GM19438 (cell line): ENCODE data around the gene L2HGDH.
"Not testable (repeated sequence)": the region's sequence is repeated elsewhere in the genome, so short reads cannot be mapped to it uniquely, and the experiment has no call there.

Source experiments
- ATAC-seq: cut with Tn5 transposase; IDR thresholded peaks from one replicate; pipeline ENCODE4 v1.9.1; 2021; ENCODE audit warnings: low read depth; ENCODE audit not compliant: unreplicated experiment

L2HGDH gene

DNA sequence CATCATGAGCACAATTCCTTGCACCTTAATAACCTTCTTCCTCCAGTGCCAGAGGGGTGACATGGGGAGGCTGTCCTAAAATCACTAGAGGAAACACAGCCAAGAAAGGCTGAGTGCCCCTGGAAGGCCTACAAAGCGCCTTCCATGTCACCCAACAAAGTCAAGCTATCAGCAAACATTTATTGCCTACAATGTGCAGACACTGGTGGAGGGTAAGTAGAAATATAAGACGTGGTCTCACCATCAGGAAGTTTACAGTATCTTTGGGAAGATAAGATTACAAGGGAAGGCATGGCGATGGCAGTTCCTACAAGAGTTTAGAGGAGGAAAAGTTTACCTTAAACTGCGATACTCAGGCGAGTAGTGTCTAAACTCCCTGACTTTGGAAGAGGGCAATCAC, 28.0 kb upstream of the L2HGDH start:
- ATAC-seq: no peak

DNA sequence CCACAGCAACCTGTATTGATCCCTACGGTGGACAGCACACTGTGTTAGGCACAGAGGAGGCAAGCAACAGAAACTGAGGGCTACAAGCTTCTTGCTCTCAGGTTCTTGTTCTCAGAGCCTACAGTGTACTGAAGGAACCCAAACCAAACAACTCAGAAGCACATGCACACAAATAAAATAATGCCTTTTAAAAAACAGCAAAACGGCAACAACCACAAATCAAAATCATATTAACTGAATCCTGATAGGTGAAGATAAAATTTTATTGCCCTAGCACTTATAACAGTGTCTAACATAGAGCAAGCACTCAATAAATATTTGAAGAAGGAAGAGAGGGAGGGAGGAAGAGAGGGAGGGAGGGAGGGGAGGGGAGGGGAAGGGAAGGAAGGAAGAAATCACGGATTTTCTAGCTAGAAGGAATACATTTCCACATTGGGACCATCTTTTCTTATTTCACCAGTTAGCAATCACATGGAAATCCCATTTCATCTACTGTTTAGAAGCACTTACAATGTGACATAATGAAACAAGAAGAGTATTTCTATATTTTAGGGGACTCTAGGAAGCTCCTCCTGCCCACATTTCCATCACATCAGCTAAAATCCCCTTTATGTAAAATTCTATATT, 27.3 kb upstream of the L2HGDH start:
- no peak for ATAC-seq

DNA sequence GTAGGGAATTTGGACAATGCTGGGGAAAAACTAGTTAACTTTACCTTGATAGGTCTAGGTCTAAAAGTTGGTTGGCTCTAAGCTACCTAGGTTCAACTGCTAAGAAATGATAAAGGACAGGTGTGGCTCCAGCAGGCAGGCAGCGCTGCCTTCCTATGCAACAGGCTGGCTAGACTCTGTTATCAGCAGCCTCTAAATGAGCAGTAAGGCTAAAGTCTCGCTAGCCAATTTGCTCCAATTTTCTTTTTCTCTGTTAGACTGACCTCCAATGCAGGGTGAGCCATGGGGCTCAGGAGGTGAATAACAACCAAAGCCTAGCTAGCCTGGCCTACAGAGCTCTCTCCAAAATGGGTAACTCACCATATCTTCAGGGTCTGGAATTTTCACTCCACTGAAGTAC, 26.6 kb upstream of the L2HGDH start:
- no peak for ATAC-seq

DNA sequence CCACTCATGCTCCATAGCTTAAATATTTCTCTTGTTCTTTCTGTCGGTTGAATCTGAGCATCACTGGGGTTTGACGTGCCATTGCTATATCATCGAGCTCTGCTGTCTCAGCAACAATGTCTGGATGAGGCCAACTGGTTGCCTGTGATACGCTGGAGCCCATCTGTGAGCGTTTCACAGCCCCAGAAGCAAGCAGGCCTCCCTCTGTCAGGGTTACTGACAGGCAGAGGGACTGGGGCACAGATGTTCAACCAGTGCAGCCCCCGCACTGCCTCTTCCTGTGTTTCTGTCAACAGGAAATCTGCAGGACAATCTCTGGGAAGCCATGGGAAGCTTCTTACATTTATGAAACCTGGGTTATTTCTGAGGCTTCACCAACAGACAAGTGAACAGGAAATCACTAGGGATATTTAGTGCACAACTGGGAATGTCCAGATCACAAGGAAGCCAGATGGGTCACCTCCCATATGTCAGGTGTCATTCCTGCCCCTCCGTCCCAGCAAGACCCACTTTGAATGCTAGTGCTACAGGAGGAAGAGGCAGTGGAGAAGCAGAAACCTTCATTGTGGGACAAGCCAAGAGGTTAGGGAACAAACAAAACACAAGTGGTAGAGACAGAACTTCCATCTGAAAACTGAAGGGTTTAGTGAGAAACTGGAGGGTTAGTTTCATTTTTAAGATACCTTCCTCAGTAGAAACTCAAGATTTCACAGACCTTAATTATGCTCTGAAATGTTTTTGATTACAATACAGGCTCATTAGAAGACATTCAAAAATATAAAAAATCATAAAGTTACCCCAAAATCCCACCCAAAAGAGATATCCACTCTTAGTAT, 24.2 kb upstream of the L2HGDH start:
- ATAC-seq: no peak

DNA sequence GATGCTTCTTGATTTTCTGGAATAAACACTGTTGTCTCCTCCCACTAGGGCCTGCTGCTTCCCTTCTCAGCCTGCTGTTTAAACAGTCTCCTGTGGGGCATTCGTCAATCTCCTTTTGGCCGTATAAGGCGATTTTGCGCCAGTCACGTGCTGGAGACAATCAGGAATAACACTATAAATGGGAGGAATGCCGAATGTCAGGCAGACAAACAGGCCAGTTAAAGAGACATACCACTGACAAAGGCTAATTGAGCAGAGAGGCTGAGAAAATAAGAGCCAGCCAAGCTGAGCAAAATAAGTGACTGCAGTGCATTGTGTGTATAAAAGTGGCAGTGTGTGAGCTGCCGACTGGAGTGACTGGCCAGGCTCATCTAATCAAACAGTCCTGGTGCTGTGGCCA, 23.4 kb upstream of the L2HGDH start:
- no peak for ATAC-seq

DNA sequence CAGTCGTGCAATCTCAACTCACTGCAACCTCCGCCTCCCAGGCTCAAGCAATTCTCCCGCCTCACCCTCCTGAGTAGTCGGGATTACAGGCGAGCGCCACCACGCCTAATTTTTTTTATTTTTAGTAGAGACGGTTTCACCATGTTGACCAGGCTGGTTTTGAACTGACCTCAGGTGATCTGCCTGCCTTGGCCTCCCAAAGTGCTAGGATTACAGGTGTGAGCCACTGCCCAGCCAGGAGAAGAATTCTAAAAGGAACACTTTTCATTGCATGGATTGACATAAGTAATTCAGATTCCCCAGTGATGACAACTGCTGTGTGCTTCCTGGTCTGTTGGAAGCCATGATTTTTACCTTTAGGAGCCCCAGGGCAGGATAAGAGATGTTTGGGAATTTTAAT, 22.2 kb upstream of the L2HGDH start:
- no peak for ATAC-seq

DNA sequence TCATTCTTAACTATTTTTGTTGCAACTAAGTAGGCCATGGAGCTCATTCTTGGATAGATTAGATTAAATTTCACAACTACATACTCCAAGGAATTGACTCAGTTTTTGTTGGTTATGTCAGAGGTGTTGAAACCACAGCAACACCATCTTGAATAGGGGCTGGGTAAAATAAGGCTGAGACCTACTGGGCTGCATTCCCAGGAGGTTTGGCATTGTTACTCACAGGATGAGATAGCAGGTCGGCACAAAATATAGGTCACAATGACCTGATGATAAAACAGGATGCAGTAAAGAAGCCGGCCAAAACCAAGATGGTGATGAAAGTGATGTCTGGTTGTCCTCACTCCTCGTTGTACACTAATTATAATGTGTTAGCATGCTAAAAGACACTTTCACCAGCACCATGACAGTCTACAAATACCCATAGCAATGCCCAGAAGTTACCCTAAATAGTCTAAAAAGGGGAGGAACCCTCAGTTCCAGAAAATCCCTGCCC, 21.0 kb upstream of the L2HGDH start:
- no peak for ATAC-seq

DNA sequence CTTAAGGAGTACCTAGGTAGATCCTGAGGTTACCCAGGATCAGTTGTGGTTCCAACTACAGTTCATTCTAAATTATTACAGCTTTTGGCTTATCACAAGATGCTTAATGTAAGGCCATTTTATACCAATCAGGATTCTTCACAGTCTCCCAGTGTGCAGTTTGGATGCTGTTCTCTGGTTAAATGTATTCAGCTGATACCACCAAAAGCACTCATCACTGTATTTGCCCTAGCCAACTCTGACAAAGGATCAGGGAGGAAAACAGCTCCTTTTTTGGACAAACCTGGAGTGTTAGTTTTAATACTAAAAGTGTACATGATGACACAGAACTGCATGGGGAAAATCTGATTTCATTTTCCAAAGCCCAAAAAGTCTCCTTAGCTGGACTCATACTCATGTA, 19.6 kb upstream of the L2HGDH start:
- no peak for ATAC-seq

DNA sequence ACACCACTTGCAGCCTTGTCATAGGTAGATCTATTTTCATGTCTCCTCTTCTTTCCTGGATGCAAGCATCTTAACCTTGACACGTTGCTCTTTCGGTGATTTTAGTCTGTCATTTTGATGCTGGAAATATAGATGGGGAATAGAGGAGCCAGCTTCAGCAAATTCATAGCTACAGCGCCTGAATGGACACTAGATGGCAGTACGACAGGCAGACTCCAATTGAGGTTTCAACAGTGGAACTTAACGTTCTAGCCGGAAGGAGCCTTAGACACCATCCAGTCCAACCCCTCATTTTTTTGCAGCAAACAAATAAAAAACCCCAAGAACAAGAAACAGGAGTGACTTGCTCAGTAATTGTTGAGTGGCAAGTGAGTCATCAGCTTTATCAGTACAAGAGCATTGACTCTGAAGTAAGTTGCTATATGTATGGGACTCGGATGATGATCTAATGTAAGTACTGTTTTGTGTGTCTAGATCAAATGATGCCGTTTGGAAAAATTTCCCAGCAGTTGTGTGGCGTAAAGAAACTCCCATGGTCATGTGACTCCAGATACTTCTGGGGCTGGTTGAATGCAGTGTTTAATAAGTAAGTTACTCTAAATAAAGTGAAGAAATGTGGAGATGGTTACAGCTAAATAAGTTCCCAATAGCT, 9.1 kb upstream of the L2HGDH start:
- ATAC-seq: peak; percentile 90

DNA sequence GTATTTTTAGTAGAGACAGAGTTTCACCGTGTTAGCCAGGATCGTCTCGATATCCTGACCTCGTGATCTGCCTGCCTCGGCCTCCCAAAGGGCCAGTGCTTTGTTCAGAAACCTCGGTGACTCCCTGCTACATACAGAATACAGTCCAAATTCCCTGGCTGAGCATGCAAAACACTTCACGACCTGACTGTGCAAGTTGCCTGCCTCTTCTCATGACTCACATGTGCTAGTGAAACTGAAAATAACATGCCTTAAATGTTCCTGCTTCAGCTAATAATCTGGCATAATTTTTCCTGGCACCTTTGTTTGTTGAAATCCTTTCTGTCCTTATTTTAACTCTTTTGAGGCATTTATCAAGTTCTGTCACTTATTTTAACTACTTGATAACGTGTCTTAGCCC, 8.3 kb upstream of the L2HGDH start:
- no peak for ATAC-seq

DNA sequence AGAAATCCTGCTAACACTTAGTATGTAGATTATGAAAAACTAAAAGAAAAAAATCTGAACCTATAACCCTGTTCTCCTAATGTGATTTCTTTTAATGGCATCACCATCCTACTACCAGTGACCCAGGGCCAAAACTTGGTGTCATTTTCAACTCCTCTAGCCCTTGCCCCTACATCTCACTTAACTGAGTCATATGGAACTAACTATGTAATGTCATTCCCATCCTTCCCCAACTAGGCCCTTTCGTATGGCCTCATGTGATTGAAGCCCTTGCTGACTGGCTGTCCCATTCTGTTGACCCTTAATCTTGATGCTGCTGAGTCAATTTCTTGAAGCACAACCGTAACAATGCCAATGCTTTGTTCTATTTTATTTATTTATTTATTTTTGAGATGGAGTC, 7.7 kb upstream of the L2HGDH start:
- no peak for ATAC-seq

DNA sequence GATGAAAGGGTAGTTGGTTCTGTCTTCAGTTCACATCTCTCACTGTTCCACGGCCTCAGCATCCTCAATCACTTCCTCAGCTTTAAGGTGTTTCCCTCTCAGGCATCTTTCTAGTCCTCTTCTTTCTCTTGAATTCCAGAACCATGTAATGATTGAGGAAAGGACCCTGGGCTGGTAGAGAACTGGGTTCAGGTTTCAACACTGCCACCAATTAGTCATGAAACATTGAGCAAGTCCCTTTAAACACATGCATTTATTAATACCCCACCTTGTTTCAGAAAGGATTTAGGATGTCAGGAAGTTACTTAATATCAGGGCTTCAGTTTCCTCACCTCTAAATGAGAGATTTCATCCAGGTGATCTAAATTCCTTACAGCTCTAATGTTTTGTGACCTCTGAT, 7.3 kb upstream of the L2HGDH start:
- no peak for ATAC-seq

DNA sequence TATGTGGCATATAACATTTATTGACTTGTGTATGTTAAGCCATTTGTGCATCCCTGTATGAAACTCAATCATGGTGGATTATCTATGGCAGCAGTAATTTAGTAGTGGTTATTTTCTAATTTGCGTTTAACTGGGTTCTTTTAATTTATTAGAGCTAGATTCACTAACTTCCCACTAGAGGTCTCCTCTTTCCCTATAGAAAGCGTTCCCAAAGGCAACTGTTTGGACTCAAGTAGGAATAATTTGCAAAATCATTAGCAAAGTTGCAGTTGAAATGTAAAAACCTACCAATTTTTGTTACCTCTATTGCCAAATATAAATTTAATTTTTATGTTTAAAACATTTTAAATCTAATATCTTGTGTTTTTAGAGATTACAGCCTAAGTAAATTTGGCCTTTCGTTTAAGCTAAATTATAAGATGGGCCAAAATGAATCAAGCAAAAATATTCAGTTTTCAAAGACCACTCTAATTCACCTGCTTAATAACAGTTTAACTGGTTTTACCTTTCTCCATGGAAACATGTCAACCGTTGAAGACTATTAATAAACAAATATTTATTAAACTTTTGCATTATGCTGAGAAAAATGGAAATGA, 6.1 kb upstream of the L2HGDH start:
- ATAC-seq: no peak

DNA sequence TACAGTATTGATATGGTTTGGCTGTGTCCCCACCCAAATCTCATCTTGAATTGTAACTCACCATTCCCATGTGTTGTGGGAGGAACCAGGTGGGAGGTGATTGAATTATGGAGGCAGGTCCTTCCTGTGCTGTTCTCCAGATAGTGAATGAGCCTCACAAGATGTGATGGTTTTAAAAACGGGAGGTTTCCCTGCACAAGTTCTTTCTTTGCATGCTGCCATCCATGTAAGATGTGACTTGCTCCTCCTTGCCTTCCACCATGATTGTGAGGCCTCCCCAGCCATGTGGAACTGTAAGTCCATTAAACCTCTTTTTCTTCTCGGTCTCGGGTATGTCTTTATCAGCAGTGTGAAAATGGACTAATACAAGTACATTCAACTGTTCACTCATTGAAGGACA, 2.1 kb upstream of the L2HGDH start:
- ATAC-seq: not testable (repeated sequence)

DNA sequence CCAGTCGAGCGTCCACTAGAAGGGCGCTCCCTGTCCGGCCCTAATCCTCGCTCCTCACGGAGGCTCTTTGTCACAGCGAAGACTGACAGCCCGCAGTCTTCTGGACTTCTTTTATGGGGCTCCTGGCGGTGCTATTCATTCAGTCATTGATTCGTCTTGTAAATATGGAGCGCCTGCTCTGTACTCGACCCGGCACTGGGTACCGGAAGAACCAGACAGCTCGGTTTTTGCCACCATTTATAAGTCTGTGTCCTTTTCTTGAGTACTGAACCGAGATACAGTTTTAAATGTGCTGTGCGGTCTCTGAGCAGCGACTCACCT, 665 bp upstream of the L2HGDH start:
- ATAC-seq: peak; percentile 16

DNA sequence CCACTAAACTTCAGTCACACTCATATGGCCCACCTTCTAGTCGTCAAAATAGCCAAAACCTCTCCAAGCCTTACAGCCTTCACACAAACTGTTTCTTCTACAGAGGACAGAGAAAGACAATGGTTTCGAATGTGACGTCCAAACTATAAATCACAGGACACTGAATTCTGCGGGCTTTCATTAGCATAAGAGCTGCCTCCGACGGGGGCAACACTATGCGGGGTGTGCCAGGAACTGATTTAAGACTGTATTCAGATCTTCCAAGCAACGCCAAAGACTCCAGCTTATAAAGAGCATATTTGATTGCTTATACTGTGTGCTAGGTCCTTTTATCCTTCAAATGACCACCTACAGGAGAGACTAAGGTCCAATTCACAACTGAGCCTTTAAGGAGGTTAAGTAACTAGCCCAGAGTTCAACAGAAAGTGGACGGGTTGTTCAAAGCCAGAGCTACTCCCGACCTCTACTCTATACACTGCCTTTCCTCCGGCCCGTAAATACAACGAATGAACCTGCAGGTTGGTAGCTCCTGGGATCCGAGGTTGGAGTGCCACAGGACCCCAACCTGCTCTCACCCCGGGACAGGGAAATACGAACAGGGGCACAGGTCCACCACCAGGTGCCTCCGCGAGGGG, 575 bp downstream of the L2HGDH start:
- no peak for ATAC-seq

DNA sequence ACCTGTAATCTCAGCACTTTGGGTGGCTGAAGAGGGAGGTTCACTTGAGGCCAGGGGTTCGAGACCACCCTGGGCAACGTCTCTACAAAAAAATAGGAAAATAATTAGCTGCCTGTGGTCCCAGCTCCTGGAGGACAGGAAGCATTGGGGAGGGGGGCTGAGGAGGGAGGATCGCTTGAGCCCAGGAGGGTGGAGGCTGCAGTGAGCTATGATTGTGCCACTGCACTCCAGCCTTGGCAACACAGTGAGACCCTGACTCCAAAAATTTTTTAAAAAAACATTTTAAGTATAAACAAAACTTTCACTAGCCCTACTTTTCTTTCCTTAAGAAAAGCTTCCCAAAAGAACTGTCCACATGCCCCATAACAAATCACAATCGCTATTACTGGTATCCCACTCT, 1.6 kb downstream of the L2HGDH start:
- ATAC-seq: no peak

DNA sequence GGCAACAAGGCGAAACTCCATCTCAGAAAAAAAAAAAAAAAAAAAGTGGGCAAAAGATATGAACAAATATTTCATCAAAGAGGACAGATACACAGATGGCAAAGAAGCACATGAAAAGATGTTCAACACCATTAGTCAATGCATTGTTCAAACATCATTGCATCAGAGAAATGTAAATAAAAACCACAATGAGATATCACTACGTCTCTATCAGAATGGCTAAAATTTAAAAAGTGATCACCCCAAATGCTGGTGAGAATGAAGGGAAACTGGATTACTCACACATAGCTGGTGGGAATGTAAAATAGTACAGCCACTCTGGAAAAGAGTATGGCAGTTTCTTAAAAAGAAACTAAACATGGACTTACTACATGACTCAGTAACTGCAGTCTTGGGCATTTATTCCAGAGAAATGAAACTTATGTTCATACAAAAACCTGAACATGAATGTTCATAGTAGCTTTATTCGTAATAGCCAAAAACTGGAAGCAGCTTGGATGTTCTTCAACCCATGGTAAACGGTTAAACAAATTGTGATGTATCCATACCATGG, 3.6 kb downstream of the L2HGDH start:
- ATAC-seq: no peak

DNA sequence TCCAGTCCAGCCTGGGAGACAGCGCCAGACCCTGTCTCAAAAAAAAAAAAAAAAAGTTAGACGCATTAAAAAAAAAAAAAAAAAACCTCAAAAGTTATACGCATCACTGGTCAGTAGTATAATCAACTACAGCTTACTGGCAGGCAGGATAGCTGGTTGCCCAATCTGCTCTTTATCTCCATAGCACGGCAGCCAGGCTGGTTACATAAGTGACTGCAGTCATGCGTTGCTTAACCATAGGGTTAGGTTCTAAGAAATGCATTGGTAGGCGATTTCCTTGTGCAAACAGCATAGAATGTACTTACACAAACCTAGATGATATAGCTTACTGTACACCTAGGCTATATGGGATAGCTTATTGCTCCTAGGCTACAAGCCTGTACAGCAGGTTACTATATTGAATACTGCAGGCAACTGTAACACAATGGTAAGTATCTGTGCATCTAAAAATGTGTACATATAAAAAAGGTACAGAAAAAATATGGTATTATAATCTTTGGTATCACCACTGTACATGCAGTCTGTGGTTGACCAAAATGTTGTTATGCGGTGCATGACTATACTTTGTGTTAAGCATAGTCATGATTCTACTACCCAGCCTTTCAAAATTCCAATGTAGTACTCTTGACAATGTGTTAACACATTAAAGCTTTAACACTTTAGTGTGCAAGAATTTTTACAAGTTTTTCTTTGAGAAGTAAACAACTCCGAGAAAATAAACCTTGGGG, 8.1 kb downstream of the L2HGDH start:
- ATAC-seq: no peak

DNA sequence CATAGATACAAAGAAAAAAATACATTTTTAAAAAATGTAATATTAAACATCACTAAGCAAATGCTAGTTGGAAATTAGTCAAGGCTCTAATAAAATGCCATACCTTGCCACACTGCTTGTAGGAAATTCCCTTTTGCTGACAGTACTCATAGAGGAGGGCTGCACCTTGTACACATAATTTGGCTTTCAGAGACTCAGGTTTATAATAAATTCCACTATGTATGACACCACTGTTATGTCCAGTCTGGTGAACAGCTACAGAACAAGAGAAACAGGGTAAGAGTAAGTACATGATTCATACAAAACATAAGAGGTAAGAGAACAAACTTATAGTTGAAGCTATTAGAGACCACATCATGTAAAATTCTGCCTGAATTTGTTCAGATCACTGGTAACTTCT, 10.1 kb downstream of the L2HGDH start:
- no peak for ATAC-seq
